OCI-LY3 (cell line): ENCODE measurements around the gene LAMB4.

Source experiments
- H2AFZ ChIP-seq: fragments of 200-600, 300-600 bp; shearing (Covaris generic); 2 replicates; pipeline ENCODE4 v1.6.0; 2014; ENCODE audit warnings: antibody characterized with exemption, low read depth, low read length
- H3K27ac ChIP-seq: fragments of 200-600, 300-600 bp; sonication (generic); 2 replicates; pipeline ENCODE4 v1.5.1; 2014; ENCODE audit warnings: mild to moderate bottlenecking, low read length, moderate library complexity, mixed read lengths
- H3K27me3 ChIP-seq: fragments of 200-600, 300-600 bp; sonication (generic); 2 replicates; pipeline ENCODE4 v1.6.1; 2014; ENCODE audit warnings: low read depth, low read length, mixed read lengths
- H3K36me3 ChIP-seq: fragments of 200-600, 300-600 bp; sonication (generic); replicated peaks from 2 replicates; pipeline ENCODE3; 2014; ENCODE audit warnings: low read depth, low read length, mixed read lengths
- H3K4me1 ChIP-seq: fragments of 300-600, 200-600 bp; sonication (generic); 2 replicates; pipeline ENCODE4 v1.6.1; 2014; ENCODE audit warnings: low read length, mixed read lengths
- H3K4me2 ChIP-seq: fragments of 200-600, 300-600 bp; sonication (generic); 2 replicates; pipeline ENCODE4 v1.6.1; 2014; ENCODE audit warnings: low read length, mixed read lengths
- H3K4me3 ChIP-seq: fragments of 300-600, 200-600 bp; sonication (generic); 2 replicates; pipeline ENCODE4 v1.5.1; 2014; ENCODE audit warnings: antibody characterized with exemption, mild to moderate bottlenecking, low read length, moderate library complexity
- H3K79me2 ChIP-seq: fragments of 300-600, 200-600 bp; shearing (Covaris generic); 2 replicates; pipeline ENCODE4 v1.6.1; 2014; ENCODE audit warnings: mild to moderate bottlenecking, low read length, mixed read lengths
- H3K9ac ChIP-seq: fragments of 300-600, 200-600 bp; shearing (Covaris generic); 2 replicates; pipeline ENCODE4 v1.6.0; 2014; ENCODE audit warnings: mild to moderate bottlenecking, low read length, moderate library complexity
- H3K9me3 ChIP-seq: fragments of 200-600, 300-600 bp; shearing (Covaris generic); 2 replicates; pipeline ENCODE4 v1.6.1; 2014; ENCODE audit warnings: low read length, mixed read lengths; ENCODE audit not compliant: insufficient read depth
- H4K20me1 ChIP-seq: fragments of 200-600, 300-600 bp; sonication (generic); 2 replicates; pipeline ENCODE4 v1.6.1; 2016; ENCODE audit warnings: low read length, mixed read lengths; ENCODE audit not compliant: insufficient read depth
- CTCF ChIP-seq: fragments of 200-600, 300-600 bp; sonication (generic); IDR thresholded peaks from 2 replicates; pipeline ENCODE4 v1.5.1; 2014; ENCODE audit warnings: antibody characterized with exemption, low read length, low read depth
- EZH2phosphoT487 ChIP-seq: fragments of 200-600 bp; shearing (Covaris generic); IDR thresholded peaks from 2 replicates; pipeline ENCODE4 v1.6.1; 2018; ENCODE audit warnings: antibody characterized with exemption, mixed run types, low read depth

The LAMB4 gene

GRCh38 chr7:108055611-108056021, 74.5 kb downstream of the LAMB4 start:
- Histone ChIP-seq H3K27me3 (no peaks in the 10 kb centered on the region), H3K9ac (no peak overlapping the region), H3K4me1 (no peaks in the 10 kb centered on the region), H4K20me1 (no peaks in the 10 kb centered on the region), H3K36me3 (no peaks in the 10 kb centered on the region), H3K79me2 (no peaks in the 10 kb centered on the region), H2AFZ (no peak overlapping the region), H3K27ac (no peak overlapping the region), H3K4me3 (no peak overlapping the region), H3K4me2 (no peak overlapping the region), H3K9me3 (no peaks in the 10 kb centered on the region)
- TF ChIP-seq CTCF (no peak), EZH2phosphoT487 (no peak)

GRCh38 chr7:108054537-108054936, 75.6 kb downstream of the LAMB4 start:
- Histone ChIP-seq H3K4me2 (no peak overlapping the region), H4K20me1 (no peaks in the 10 kb centered on the region), H3K9ac (no peak overlapping the region), H3K27ac (no peak overlapping the region), H3K79me2 (no peaks in the 10 kb centered on the region), H3K4me1 (no peaks in the 10 kb centered on the region), H3K36me3 (no peaks in the 10 kb centered on the region), H3K9me3 (no peaks in the 10 kb centered on the region), H3K4me3 (no peak overlapping the region), H3K27me3 (no peaks in the 10 kb centered on the region), H2AFZ (no peak overlapping the region)
- TF ChIP-seq CTCF (no peak), EZH2phosphoT487 (no peak)

- no peaks in the 10 kb centered on the region for H3K27me3 ChIP-seq
- TF ChIP-seq CTCF (no peak), EZH2phosphoT487 (no peak)
- H3K4me3 ChIP-seq = no peak overlapping the region
- no peaks in the 10 kb centered on the region for H3K9me3 ChIP-seq
- no peaks in the 10 kb centered on the region for H4K20me1 ChIP-seq
- no peaks in the 10 kb centered on the region for H3K79me2 ChIP-seq
- H3K4me2 ChIP-seq = no peak overlapping the region
- no peak overlapping the region for H3K27ac ChIP-seq
- H2AFZ ChIP-seq = no peak overlapping the region
- no peaks in the 10 kb centered on the region for H3K36me3 ChIP-seq
- H3K9ac ChIP-seq = no peak overlapping the region
- no peaks in the 10 kb centered on the region for H3K4me1 ChIP-seq
These were observed 76.9 kb downstream of the LAMB4 start for GRCh38 chr7:108053250-108053649.

GRCh38 chr7:108051454-108051853, 78.7 kb downstream of the LAMB4 start:
- Histone ChIP-seq H3K9me3 (no peaks in the 10 kb centered on the region), H3K27ac (no peak overlapping the region), H3K9ac (no peak overlapping the region), H3K4me2 (no peak overlapping the region), H4K20me1 (no peaks in the 10 kb centered on the region), H3K27me3 (no peaks in the 10 kb centered on the region), H3K36me3 (no peaks in the 10 kb centered on the region), H3K4me1 (no peaks in the 10 kb centered on the region), H2AFZ (no peak overlapping the region), H3K79me2 (no peaks in the 10 kb centered on the region), H3K4me3 (no peak overlapping the region)
- TF ChIP-seq EZH2phosphoT487 (no peak), CTCF (no peak)
